Thoracic aorta (tissue), 2 donors: ENCODE data around the gene TTLL11. TPM values are rescaled to one million over a fixed set of nuclear protein-coding genes. Genes with fewer than 3 reads are reported as not detected.

Source experiments
- ATAC-seq: fragments of 150-250 bp; one replicate; pipeline ENCODE4 v1.8.0; 2017; ENCODE audit warnings: low read depth; ENCODE audit not compliant: insufficient number of reproducible peaks, low FRiP score
- DNase-seq: peaks from one replicate; pipeline ENCODE4 v3.0.0-alpha.2; 2020; ENCODE audit warnings: low spot score
- H3K27ac ChIP-seq, 2 donors: fragments of 200-600 bp; sonication (generic); 1 replicate in 1 of 2; 2 replicates in 1 of 2; pipeline ENCODE4 v1.5.1; 2016; ENCODE audit warnings: mild to moderate bottlenecking in 2 of 2, moderate library complexity in 2 of 2
- H3K27me3 ChIP-seq: fragments of 200-600 bp; sonication (generic); replicated peaks from 2 replicates; pipeline ENCODE4 v1.6.0; 2016; ENCODE audit warnings: mild to moderate bottlenecking; ENCODE audit not compliant: insufficient read depth
- H3K36me3 ChIP-seq: fragments of 200-600 bp; sonication (generic); one replicate; pipeline ENCODE4 v1.5.1; 2016
- H3K4me1 ChIP-seq, 2 donors: fragments of 200-600 bp; sonication (generic); 1 replicate in 1 of 2; 2 replicates in 1 of 2; pipeline versions ENCODE4 v1.5.1 to v1.6.0; 2016; ENCODE audit warnings: low read depth in 2 of 2, mild to moderate bottlenecking in 1 of 2; ENCODE audit not compliant: control insufficient read depth in 1 of 2
- H3K4me3 ChIP-seq: fragments of 200-600 bp; sonication (generic); 2 replicates; pipeline ENCODE4 v1.5.1; 2016; ENCODE audit warnings: mild to moderate bottlenecking
- H3K9me3 ChIP-seq: fragments of 200-600 bp; sonication (generic); 2 replicates; pipeline ENCODE4 v1.5.1; 2016
- CTCF ChIP-seq: fragments of 200-600 bp; sonication (generic); IDR thresholded peaks from one replicate; pipeline ENCODE4 v1.5.1; 2019; ENCODE audit warnings: antibody characterized with exemption
- total RNA-seq, 2 donors: library from RNA; depleted of rRNA; stranded (reverse); fragments of >200 nt; gene quantifications; one replicate each; pipeline versions ENCODE4 v1.1.0 to v1.2.3, GENCODE V29; 2016

The TTLL11 gene
- total RNA-seq, 2 donors from 2014 or later: 25.7 to 31.2 TPM

- Histone ChIP-seq H3K4me3 (no peak overlapping the region), H3K36me3 (no peaks in the 10 kb centered on the region), H3K4me1 (peaks cover under 1 to 35% of the 10 kb centered on the region in 2 donors), H3K9me3 (no peaks in the 10 kb centered on the region), H3K27me3 (no peaks in the 10 kb centered on the region), H3K27ac (no peak overlapping the region)
- no peak for TF ChIP-seq CTCF
- DNase-seq (no peak), ATAC-seq (no peak)
Measured at GRCh38 chr9:122060481-122060880, 32.6 kb downstream of the TTLL11 start.

- Histone ChIP-seq H3K4me3 (no peak overlapping the region), H3K36me3 (no peaks in the 10 kb centered on the region), H3K27me3 (no peaks in the 10 kb centered on the region), H3K27ac (no peak overlapping the region), H3K9me3 (no peaks in the 10 kb centered on the region), H3K4me1 (peaks cover 0 to 30% of the 10 kb centered on the region in 2 donors)
- TF ChIP-seq CTCF: no peak
- DNase-seq: no peak
- no peak for ATAC-seq
Measured at GRCh38 chr9:122059955-122060324, 33.2 kb downstream of the TTLL11 start.

GRCh38 chr9:122059214-122059954, 33.7 kb downstream of the TTLL11 start:
- no peaks in the 10 kb centered on the region for H3K27me3 ChIP-seq
- ATAC-seq: no peak
- no peaks in the 10 kb centered on the region for H3K36me3 ChIP-seq
- TF ChIP-seq CTCF: no peak
- no peak overlapping the region for H3K4me3 ChIP-seq
- peaks cover 0 to 24% of the 10 kb centered on the region in 2 donors for H3K4me1 ChIP-seq
- H3K9me3 ChIP-seq: no peaks in the 10 kb centered on the region
- no peak for DNase-seq
- no peak overlapping the region for H3K27ac ChIP-seq

- no peaks in the 10 kb centered on the region for H3K36me3 ChIP-seq
- DNase-seq: no peak
- no peaks in the 10 kb centered on the region for H3K9me3 ChIP-seq
- no peak overlapping the region for H3K27ac ChIP-seq
- H3K4me1 ChIP-seq: peaks cover 0 to 22% of the 10 kb centered on the region in 2 donors
- ATAC-seq: no peak
- no peak overlapping the region for H3K4me3 ChIP-seq
- no peak for TF ChIP-seq CTCF
- no peaks in the 10 kb centered on the region for H3K27me3 ChIP-seq
Measured at GRCh38 chr9:122058709-122059108, 34.4 kb downstream of the TTLL11 start.

- DNase-seq: no peak
- no peaks in the 10 kb centered on the region for H3K36me3 ChIP-seq
- TF ChIP-seq CTCF: no peak
- H3K9me3 ChIP-seq: no peaks in the 10 kb centered on the region
- peaks cover 0 to 22% of the 10 kb centered on the region in 2 donors for H3K4me1 ChIP-seq
- ATAC-seq: no peak
- H3K27me3 ChIP-seq: no peaks in the 10 kb centered on the region
- H3K27ac ChIP-seq: no peak overlapping the region
- H3K4me3 ChIP-seq: no peak overlapping the region
Measured at GRCh38 chr9:122058051-122058450, 35.1 kb downstream of the TTLL11 start.
